HepG2 (cell line): ENCODE measurements around the gene FOCAD. TPM values are rescaled to one million over a fixed set of nuclear protein-coding genes. Genes with fewer than 3 reads are reported as not detected.

Source experiments
- ATAC-seq: fragments of 200-7000 bp; cut with Tn5 transposase; 3 replicates; pipeline ENCODE4 v1.9.1; 2020; ENCODE audit warnings: mild to moderate bottlenecking, moderate library complexity
- BruUV-seq: library from RNA; stranded (reverse); fragments of 400-500 nt; replicated peaks from 2 replicates; lab custom pipeline; 2021; lab: Mats Ljungman, UMichigan
- CTCF ChIA-PET: fragments of 300-600 bp; formaldehyde crosslinking; extraction: SDS; loops from one replicate; lab custom pipeline; 2021; ENCODE audit warnings: low total read pairs, inconsistent platforms, low intra/inter-chr PET ratio; lab: Yijun Ruan, JAX
- POLR2A ChIA-PET: fragments of 350-600 bp; sonication (Branson Sonifier 250); formaldehyde crosslinking; loops from one replicate; lab custom pipeline; 2020; ENCODE audit warnings: antibody characterized with exemption, inconsistent platforms; lab: Yijun Ruan, JAX
- DNase-seq: peaks from one replicate; pipeline ENCODE4 v3.0.0-alpha.2; 2015; ENCODE audit warnings: low spot score
- FAIRE-seq: peaks from 3 replicates; lab custom pipeline; 2011; peaks lifted over from hg19 to GRCh38; lab: Jason Lieb, UNC
- H2AFZ ChIP-seq: one replicate; pipeline ENCODE4 v1.6.1; 2011; ENCODE audit warnings: low read length, inconsistent platforms
- H3K27ac ChIP-seq: fragments of 300-600 bp; 3 replicates; pipeline ENCODE4 v1.8.0; 2011; ENCODE audit warnings: mixed run types, mild to moderate bottlenecking, mixed read lengths, low read length, inconsistent platforms; ENCODE audit not compliant: insufficient read depth; ENCODE audit errors: extremely low read length
- H3K27me3 ChIP-seq, 2 experiments: fragments of 200-600 bp in 1 of 2; 2 replicates in 1 of 2; 3 replicates in 1 of 2; pipeline versions ENCODE4 v1.6.0 to v1.8.0; 2011; ENCODE audit warnings: low read length in 2 of 2, mild to moderate bottlenecking in 2 of 2, moderate library complexity in 2 of 2, inconsistent platforms in 1 of 2; ENCODE audit not compliant: insufficient read depth in 2 of 2, control insufficient read depth in 1 of 2
- H3K36me3 ChIP-seq, 2 experiments: fragments of 200-600 bp in 1 of 2; replicated peaks in 1 of 2; 2 replicates in 1 of 2; 3 replicates in 1 of 2; pipeline versions ENCODE4 v1.5.1 to v1.8.0; 2011; ENCODE audit warnings: low read length in 2 of 2, inconsistent platforms in 1 of 2; ENCODE audit not compliant: insufficient read depth in 2 of 2, control insufficient read depth in 1 of 2
- H3K4me1 ChIP-seq: 2 replicates; pipeline ENCODE4 v1.5.1; 2012; ENCODE audit warnings: low read length, inconsistent platforms; ENCODE audit not compliant: insufficient read depth
- H3K4me2 ChIP-seq: 2 replicates; pipeline ENCODE4 v1.6.0; 2011; ENCODE audit warnings: low read depth, low read length, inconsistent platforms
- H3K4me3 ChIP-seq, 3 experiments: fragments of 200-600 bp in 1 of 3; sonication (generic), shearing (Covaris generic) in 1 of 3; replicated peaks in 1 of 3; 2 replicates each; pipeline ENCODE4 v1.5.1; 2011 to 2016; ENCODE audit warnings: low read length in 3 of 3, inconsistent platforms in 2 of 3, low read depth in 2 of 3, mild to moderate bottlenecking in 2 of 3, control low read depth in 1 of 3, mixed read lengths in 1 of 3; ENCODE audit not compliant: insufficient read depth in 1 of 3
- H3K79me2 ChIP-seq: one replicate; pipeline ENCODE4 v1.6.1; 2011; ENCODE audit warnings: low read length, inconsistent platforms; ENCODE audit not compliant: insufficient read depth
- H3K9ac ChIP-seq: 2 replicates; pipeline ENCODE4 v1.6.0; 2011; ENCODE audit warnings: mild to moderate bottlenecking, low read depth, low read length, inconsistent platforms; ENCODE audit not compliant: insufficient read depth
- H3K9me3 ChIP-seq: 2 replicates; pipeline ENCODE4 v1.5.1; 2012; ENCODE audit warnings: mild to moderate bottlenecking, low read length
- H4K20me1 ChIP-seq: 2 replicates; pipeline ENCODE4 v1.6.0; 2011; ENCODE audit warnings: inconsistent platforms, mild to moderate bottlenecking, low read length, moderate library complexity; ENCODE audit not compliant: insufficient read depth
- FIP1L1 ChIP-seq: fragments of 200-400 bp; formaldehyde crosslinking; IDR thresholded peaks from 2 replicates; pipeline ENCODE4 v1.6.1; 2018; ENCODE audit warnings: low read depth, mild to moderate bottlenecking, low read length, moderate library complexity, borderline replicate concordance; ENCODE audit not compliant: insufficient read depth
- FOXJ3 ChIP-seq: sonication (generic); formaldehyde crosslinking; IDR thresholded peaks from 2 replicates; pipeline ENCODE4 v1.4.0; 2020; ENCODE audit warnings: missing genetic modification reagents, mild to moderate bottlenecking, borderline replicate concordance
- HNRNPLL ChIP-seq: fragments of 200-400 bp; formaldehyde crosslinking; IDR thresholded peaks from 2 replicates; pipeline ENCODE4 v1.6.1; 2017; ENCODE audit warnings: mild to moderate bottlenecking, low read depth, low read length; ENCODE audit not compliant: poor library complexity, severe bottlenecking
- HOXA3 ChIP-seq: sonication (generic); formaldehyde crosslinking; IDR thresholded peaks from 2 replicates; pipeline ENCODE4 v1.5.0; 2020; ENCODE audit warnings: missing genetic modification reagents
- ISL2 ChIP-seq: sonication (generic); formaldehyde crosslinking; IDR thresholded peaks from 2 replicates; pipeline ENCODE4 v1.5.0; 2020; ENCODE audit warnings: missing genetic modification reagents
- KDM6A ChIP-seq: IDR thresholded peaks from 2 replicates; pipeline ENCODE4 v1.6.1; 2016; ENCODE audit warnings: low read depth
- KLF13 ChIP-seq: sonication (generic); formaldehyde crosslinking; IDR thresholded peaks from 2 replicates; pipeline ENCODE4 v1.4.0; 2020; ENCODE audit warnings: mild to moderate bottlenecking, missing genetic modification reagents
- TGIF2 ChIP-seq: IDR thresholded peaks from 2 replicates; pipeline ENCODE4 v1.6.1; 2016; ENCODE audit warnings: control low read depth, missing compliant biosample characterization
- U2AF2 ChIP-seq: fragments of 200-400 bp; formaldehyde crosslinking; IDR thresholded peaks from 2 replicates; pipeline ENCODE4 v1.6.1; 2017; ENCODE audit warnings: low read depth, mild to moderate bottlenecking, low read length
- ZNF3 ChIP-seq: IDR thresholded peaks from 2 replicates; pipeline ENCODE4 v1.7.0; 2017; ENCODE audit warnings: inconsistent platforms
- ZNF780A ChIP-seq: sonication (generic); formaldehyde crosslinking; IDR thresholded peaks from 2 replicates; pipeline ENCODE4 v1.8.0; 2022; ENCODE audit warnings: mild to moderate bottlenecking, missing genetic modification reagents, moderate library complexity
- ZSCAN20 ChIP-seq: sonication (generic); formaldehyde crosslinking; IDR thresholded peaks from 2 replicates; pipeline ENCODE4 v1.4.0; 2020; ENCODE audit warnings: missing genetic modification reagents, mild to moderate bottlenecking, borderline replicate concordance
- WGBS: methylation state at CpG from one replicate; pipeline ENCODE4 v1.1.6; 2017; ENCODE audit warnings: low lambda C conversion rate; 5-methylcytosine and 5-hydroxymethylcytosine counted together
- in situ Hi-C: cut with HindIII; loops from 2 replicates; pipeline ENCODE4 v1.10.0; 2017; ENCODE audit warnings: low pct_unique_long_range_greater_than_20kb; ENCODE audit not compliant: extremely low pct_ligation_motif_present
- intact Hi-C: fragments of 100-400 bp; cut with micrococcal nuclease; formaldehyde crosslinking; loops from one replicate; pipeline ENCODE4 v1.10.0; 2022; ENCODE audit not compliant: unreplicated experiment
- polyA plus RNA-seq, 8 experiments: library from polyadenylated mRNA; depleted of rRNA in 3 of 8; stranded (reverse) in 7 of 8; unstranded in 1 of 8; fragments of >200 nt; fragmentation: Illumina TruSeq in 4 of 8; extraction: Trizol in 4 of 8; gene quantifications; 2 replicates each; pipeline versions ENCODE4 v1.2.1 to v1.2.3, GENCODE V29; 2011 to 2016; ENCODE audit warnings: low read depth in 4 of 8, missing spikeins in 1 of 8, mixed read lengths in 1 of 8; ENCODE audit not compliant: insufficient read depth in 1 of 8
- total RNA-seq, 5 experiments: library from RNA; depleted of rRNA; stranded (reverse); fragments of >200 nt; fragmentation: Illumina TruSeq; extraction: Trizol; gene quantifications; 2 replicates each; pipeline ENCODE4 v1.2.3, GENCODE V29; 2016; ENCODE audit warnings: low read depth in 1 of 5
- TF ChIP-seq, protein P1 (sequence below): sonication (generic); formaldehyde crosslinking; IDR thresholded peaks from 2 replicates; pipeline ENCODE4 v1.5.0; 2020; ENCODE audit warnings: missing genetic modification reagents
- TF ChIP-seq, protein P2 (sequence below): sonication (generic); formaldehyde crosslinking; IDR thresholded peaks from 2 replicates; pipeline ENCODE4 v1.5.0; 2020; ENCODE audit warnings: mild to moderate bottlenecking, missing genetic modification reagents
- TF ChIP-seq, protein P3 (sequence below): sonication (generic); formaldehyde crosslinking; IDR thresholded peaks from 2 replicates; pipeline ENCODE4 v1.8.0; 2022; ENCODE audit warnings: mild to moderate bottlenecking, missing genetic modification reagents
- TF ChIP-seq, protein P4 (sequence below): sonication (generic); formaldehyde crosslinking; IDR thresholded peaks from 2 replicates; pipeline ENCODE4 v1.5.0; 2020; ENCODE audit warnings: missing genetic modification reagents, mild to moderate bottlenecking, borderline replicate concordance

Gene FOCAD
- total and polyA plus RNA-seq, 2 of the 13 experiments (the other 11 are each of a cell fraction or from before 2014, with no cell fraction given), result 18.0 to 31.1 TPM

DNA sequence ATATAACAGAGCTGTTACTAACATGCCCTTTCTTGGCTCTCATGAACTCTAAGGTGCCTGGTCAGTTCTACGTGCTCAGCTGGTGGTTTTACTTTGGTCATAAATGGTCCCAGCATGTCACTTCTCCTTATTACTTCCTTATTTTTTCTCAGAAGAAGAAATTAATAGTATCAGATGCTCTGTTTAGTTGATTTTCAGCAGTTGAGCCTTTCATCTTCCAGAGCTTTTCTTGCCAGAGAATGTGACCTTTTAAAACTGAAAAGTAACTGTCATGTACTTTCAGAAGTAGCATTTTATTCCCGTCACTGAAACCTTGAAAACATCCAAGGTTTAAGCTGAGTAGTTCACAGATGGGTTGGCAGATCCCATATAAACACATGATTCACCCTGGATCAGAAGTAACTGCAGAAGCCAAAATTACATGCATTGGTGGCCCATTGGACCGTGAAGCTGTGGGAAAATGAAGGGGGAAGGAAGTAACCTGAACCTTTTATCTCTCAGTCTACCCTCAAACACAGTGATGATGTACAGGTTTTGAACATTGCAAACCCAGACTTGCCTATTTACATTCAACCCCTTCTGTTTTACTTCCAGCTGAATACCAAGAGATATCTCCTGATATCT lies 296.9 kb downstream of the FOCAD start:
- Histone ChIP-seq H3K9me3 (no peaks in the 10 kb centered on the region), H2AFZ (no peak overlapping the region), H3K79me2 (no peaks in the 10 kb centered on the region), H3K4me2 (no peak overlapping the region), H3K4me3 (no peak overlapping the region), H3K4me1 (no peaks in the 10 kb centered on the region), H4K20me1 (no peaks in the 10 kb centered on the region), H3K27me3 (no peaks in the 10 kb centered on the region), H3K27ac (no peak overlapping the region), H3K9ac (no peak overlapping the region), H3K36me3 (no peaks in the 10 kb centered on the region; a peak in 1 of 5 replicates)
- no peak for FAIRE-seq
- ChIA-PET POLR2A (no interaction called here), CTCF (no interaction called here)
- no TSS peak for BruUV-seq
- no peak for TF ChIP-seq TGIF2
- TF ChIP-seq, protein P1, sequence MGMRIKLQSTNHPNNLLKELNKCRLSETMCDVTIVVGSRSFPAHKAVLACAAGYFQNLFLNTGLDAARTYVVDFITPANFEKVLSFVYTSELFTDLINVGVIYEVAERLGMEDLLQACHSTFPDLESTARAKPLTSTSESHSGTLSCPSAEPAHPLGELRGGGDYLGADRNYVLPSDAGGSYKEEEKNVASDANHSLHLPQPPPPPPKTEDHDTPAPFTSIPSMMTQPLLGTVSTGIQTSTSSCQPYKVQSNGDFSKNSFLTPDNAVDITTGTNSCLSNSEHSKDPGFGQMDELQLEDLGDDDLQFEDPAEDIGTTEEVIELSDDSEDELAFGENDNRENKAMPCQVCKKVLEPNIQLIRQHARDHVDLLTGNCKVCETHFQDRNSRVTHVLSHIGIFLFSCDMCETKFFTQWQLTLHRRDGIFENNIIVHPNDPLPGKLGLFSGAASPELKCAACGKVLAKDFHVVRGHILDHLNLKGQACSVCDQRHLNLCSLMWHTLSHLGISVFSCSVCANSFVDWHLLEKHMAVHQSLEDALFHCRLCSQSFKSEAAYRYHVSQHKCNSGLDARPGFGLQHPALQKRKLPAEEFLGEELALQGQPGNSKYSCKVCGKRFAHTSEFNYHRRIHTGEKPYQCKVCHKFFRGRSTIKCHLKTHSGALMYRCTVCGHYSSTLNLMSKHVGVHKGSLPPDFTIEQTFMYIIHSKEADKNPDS (CRISPR knock-in tag), result no peak
- no peak for TF ChIP-seq HOXA3 (CRISPR knock-in tag)
- TF ChIP-seq, protein P2, sequence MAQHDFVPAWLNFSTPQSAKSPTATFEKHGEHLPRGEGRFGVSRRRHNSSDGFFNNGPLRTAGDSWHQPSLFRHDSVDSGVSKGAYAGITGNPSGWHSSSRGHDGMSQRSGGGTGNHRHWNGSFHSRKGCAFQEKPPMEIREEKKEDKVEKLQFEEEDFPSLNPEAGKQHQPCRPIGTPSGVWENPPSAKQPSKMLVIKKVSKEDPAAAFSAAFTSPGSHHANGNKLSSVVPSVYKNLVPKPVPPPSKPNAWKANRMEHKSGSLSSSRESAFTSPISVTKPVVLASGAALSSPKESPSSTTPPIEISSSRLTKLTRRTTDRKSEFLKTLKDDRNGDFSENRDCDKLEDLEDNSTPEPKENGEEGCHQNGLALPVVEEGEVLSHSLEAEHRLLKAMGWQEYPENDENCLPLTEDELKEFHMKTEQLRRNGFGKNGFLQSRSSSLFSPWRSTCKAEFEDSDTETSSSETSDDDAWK (CRISPR knock-in tag), result no peak
- no peak for TF ChIP-seq U2AF2
- TF ChIP-seq ZNF3 (CRISPR knock-in tag), result no peak
- TF ChIP-seq, protein P3, sequence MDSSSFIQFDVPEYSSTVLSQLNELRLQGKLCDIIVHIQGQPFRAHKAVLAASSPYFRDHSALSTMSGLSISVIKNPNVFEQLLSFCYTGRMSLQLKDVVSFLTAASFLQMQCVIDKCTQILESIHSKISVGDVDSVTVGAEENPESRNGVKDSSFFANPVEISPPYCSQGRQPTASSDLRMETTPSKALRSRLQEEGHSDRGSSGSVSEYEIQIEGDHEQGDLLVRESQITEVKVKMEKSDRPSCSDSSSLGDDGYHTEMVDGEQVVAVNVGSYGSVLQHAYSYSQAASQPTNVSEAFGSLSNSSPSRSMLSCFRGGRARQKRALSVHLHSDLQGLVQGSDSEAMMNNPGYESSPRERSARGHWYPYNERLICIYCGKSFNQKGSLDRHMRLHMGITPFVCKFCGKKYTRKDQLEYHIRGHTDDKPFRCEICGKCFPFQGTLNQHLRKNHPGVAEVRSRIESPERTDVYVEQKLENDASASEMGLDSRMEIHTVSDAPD (CRISPR knock-in tag), result no peak
- TF ChIP-seq, protein P4, sequence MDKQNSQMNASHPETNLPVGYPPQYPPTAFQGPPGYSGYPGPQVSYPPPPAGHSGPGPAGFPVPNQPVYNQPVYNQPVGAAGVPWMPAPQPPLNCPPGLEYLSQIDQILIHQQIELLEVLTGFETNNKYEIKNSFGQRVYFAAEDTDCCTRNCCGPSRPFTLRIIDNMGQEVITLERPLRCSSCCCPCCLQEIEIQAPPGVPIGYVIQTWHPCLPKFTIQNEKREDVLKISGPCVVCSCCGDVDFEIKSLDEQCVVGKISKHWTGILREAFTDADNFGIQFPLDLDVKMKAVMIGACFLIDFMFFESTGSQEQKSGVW, result no peak
- no peak for TF ChIP-seq ISL2 (CRISPR knock-in tag)
- TF ChIP-seq KDM6A, result no peak
- no peak for TF ChIP-seq HNRNPLL
- TF ChIP-seq FOXJ3 (CRISPR knock-in tag), result no peak
- no peak for TF ChIP-seq ZSCAN20 (CRISPR knock-in tag)
- no peak for TF ChIP-seq FIP1L1
- TF ChIP-seq ZNF780A (CRISPR knock-in tag), result no peak
- TF ChIP-seq KLF13 (CRISPR knock-in tag), result no peak
- ATAC-seq, result no peak
- WGBS, result 96% methylated on average over 3 of the region's 3 CpGs
- no peak for DNase-seq
- in situ Hi-C loops, result no loop called here
- intact Hi-C loops, result no loop called here
